ENCODE measurements around the gene RPL36. TPM values are rescaled to one million over a fixed set of nuclear protein-coding genes. Genes with fewer than 3 reads are reported as not detected.

The RPL36 gene
- total and polyA plus RNA-seq, 9 of the 15 experiments (the other 6 are each of a cell fraction or from before 2014, with no cell fraction given): 350 to 3,412 (median 1,507) TPM

GRCh38 chr19:5697022-5697889 lies 7.2 kb downstream of the RPL36 start:
- DNase-seq (ENCODE audit: extremely low read depth in 1 of 4, low spot score in 3 of 4): no peak
- Histone ChIP-seq H3K9me1 (ENCODE audit: control insufficient read depth, insufficient read depth, low read length) (peaks cover 13% of the 10 kb centered on the region), H3K4me2 (ENCODE audit: insufficient read depth, low read length) (no peak overlapping the region), H2AFZ (ENCODE audit: low read depth, low read length) (no peak overlapping the region), H3K4me3 (no peak overlapping the region), H3K36me3 (ENCODE audit: control insufficient read depth, insufficient read depth, low read length) (peaks cover 90% of the 10 kb centered on the region), H4K20me1 (replicated peaks; ENCODE audit: control insufficient read depth, insufficient read depth, low read length) (peaks cover 49% of the 10 kb centered on the region), H3K9ac (ENCODE audit: insufficient read depth in 1 of 2, low read depth in 2 of 2, low read length in 2 of 2) (no peak overlapping the region; a peak in 1 of 4 replicates), H3K9me3 (replicated peaks; ENCODE audit: control insufficient read depth, insufficient read depth, low read depth, low read length) (no peaks in the 10 kb centered on the region), H3K27ac (ENCODE audit: extremely low read depth, low read depth, low read length) (no peak overlapping the region), H3K27me3 (ENCODE audit: control insufficient read depth in 2 of 2, insufficient read depth in 2 of 2, low read length in 2 of 2) (no peaks in the 10 kb centered on the region), H3K4me1 (replicated peaks in 1 of 2; ENCODE audit: control insufficient read depth in 2 of 2, insufficient read depth in 2 of 2, low read length in 2 of 2) (peaks cover 7 to 66% of the 10 kb centered on the region in 2 experiments), H3K79me2 (ENCODE audit: control insufficient read depth, insufficient read depth, low read length) (peaks cover 51% of the 10 kb centered on the region)
- ChIA-PET POLR2A (interaction anchor here (0.6 to 2.7 kb wide), 6 partner anchors 7 to 21 kb away, joined by 3 to 34 read pairs (median 4); partner anchors contain the start of gene RPL36), CTCF (ENCODE audit: low intra/inter-chr PET ratio) (no interaction called here)
- WGBS (ENCODE audit: insufficient coverage, low coverage, missing lambda C conversion rate): 81% methylated on average over 22 of the region's 25 CpGs
- FAIRE-seq: no peak
- intact Hi-C loops (cut with micrococcal nuclease) (no loop called here), in situ Hi-C loops (cut with MboI) (no loop called here)
- ATAC-seq: no peak
- no TSS peak for BruUV-seq (replicated peaks)
- 0 out of 2 replicates have a peak, but pooled peaks have one; percentile 18 for TF ChIP-seq VEZF1 (CRISPR knock-in tag; IDR thresholded peaks at IDR 0.05)
- no peak for TF ChIP-seq ZBTB26 (CRISPR knock-in tag; IDR thresholded peaks at IDR 0.05)
- TF ChIP-seq ZNF12 (CRISPR knock-in tag; IDR thresholded peaks at IDR 0.05): no peak
- 0 out of 2 replicates have a peak, but pooled peaks have one; percentile 35 for TF ChIP-seq POLR2AphosphoS2 (IDR thresholded peaks at IDR 0.05; ENCODE audit: low read length)
- no peak for TF ChIP-seq THRB (CRISPR knock-in tag; conservative IDR thresholded peaks at IDR 0.05)
- TF ChIP-seq JUNB (CRISPR knock-in tag; conservative IDR thresholded peaks at IDR 0.05): no peak
- no peak for TF ChIP-seq E2F4 (CRISPR knock-in tag; IDR thresholded peaks at IDR 0.05; ENCODE audit: low read depth)
- peak; percentile 17 for TF ChIP-seq RBFOX2 (IDR thresholded peaks at IDR 0.05; ENCODE audit: low read depth, low read length)
- peak; percentile 6; the same call in 1 of the 2 replicates for TF ChIP-seq MYNN (IDR thresholded peaks at IDR 0.05)
- no peak for TF ChIP-seq MYNN (CRISPR knock-in tag; IDR thresholded peaks at IDR 0.05)
- TF ChIP-seq POLR2A (conservative IDR thresholded peaks at IDR 0.05): peak; percentile 52
- TF ChIP-seq RBM22 (IDR thresholded peaks at IDR 0.05; ENCODE audit: low read depth, low read length, poor library complexity, severe bottlenecking): peak; percentile 52
- no peak for TF ChIP-seq CGGBP1 (CRISPR knock-in tag; IDR thresholded peaks at IDR 0.05)
- peak; percentile 75; the same call in 1 of the 2 replicates for TF ChIP-seq ZBTB33 (CRISPR knock-in tag; IDR thresholded peaks at IDR 0.05)

Measured in K562 (cell line).